ENCODE measurements around the gene OR8S1. TPM values are rescaled to one million over a fixed set of nuclear protein-coding genes. Genes with fewer than 3 reads are reported as not detected.
"Not testable (repeated sequence)": the region's sequence is repeated elsewhere in the genome, so short reads cannot be mapped to it uniquely, and the experiment has no call there.

OR8S1 gene, protein sequence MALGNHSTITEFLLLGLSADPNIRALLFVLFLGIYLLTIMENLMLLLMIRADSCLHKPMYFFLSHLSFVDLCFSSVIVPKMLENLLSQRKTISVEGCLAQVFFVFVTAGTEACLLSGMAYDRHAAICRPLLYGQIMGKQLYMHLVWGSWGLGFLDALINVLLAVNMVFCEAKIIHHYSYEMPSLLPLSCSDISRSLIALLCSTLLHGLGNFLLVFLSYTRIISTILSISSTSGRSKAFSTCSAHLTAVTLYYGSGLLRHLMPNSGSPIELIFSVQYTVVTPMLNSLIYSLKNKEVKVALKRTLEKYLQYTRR
- total RNA-seq: not detected

DNA sequence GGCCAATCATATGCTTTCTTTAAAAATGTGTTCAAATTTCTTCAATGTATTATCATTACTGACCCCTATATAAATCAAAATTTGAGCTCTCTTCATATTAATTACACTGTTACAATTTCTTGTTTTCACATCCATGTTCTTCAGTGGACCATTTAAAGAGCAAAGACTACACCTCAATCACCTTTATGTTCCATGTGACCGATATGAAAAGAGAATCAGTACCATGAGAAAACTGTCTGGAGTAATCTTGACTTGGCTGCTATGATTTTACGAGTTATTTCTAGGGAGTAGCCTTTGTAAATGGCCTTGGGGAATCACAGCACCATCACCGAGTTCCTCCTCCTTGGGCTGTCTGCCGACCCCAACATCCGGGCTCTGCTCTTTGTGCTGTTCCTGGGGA lies at the start of gene OR8S1:
Gene OR8S1 (plus strand): TSS at position 301 of the 400 bp plus-strand sequence. CDS start 0 bp downstream, at position 301.
- DNase-seq (ENCODE audit: low read depth in 2 of 3, low spot score in 2 of 3): no peak

DNA sequence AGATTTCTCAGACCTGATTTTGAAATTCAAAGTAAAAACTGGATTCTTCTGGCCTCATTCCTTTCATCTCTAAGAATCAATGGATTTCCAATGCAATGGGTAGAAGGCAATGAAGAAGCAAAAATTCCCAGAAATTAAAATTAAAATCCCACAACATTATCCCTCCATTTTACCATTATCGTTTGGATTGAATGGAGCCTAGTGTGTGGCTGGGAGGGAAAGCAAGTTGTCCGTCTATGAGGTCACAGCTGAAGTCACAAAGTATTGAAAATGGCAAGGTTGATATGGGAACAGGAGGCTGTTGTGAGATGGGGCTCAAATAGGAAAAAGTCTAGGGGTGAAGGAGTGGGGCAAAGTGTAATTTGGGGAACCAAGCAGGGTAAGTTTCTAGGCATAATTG lies 43.2 kb upstream of the OR8S1 start, which contains the start of gene C12orf54:
Gene C12orf54 (plus strand): TSS at position 301 of the 400 bp plus-strand sequence. CDS start 799 bp downstream, outside the sequence.
- DNase-seq (ENCODE audit: low read depth in 2 of 3, low spot score in 2 of 3): no peak

DNA sequence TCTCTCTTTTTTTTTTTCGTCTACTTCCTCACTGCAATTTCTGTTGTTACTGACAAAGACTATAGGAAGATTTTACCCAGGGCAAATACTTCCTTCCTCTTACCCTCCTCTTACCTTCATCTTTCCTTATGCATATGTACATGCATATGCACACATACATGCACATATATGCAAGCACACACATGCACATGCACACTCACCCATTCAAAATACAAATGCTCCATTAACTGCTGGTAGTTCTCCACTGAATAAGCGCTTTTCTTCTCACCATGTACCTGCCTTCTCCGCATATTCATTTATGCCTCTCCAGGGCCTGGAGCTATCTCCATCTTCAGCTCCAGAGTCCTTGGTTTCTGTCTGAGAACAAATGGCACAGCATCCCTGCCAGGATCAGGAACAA lies 42.5 kb upstream of the OR8S1 start:
- no peak for DNase-seq (ENCODE audit: low read depth in 2 of 3, low spot score in 2 of 3)

DNA sequence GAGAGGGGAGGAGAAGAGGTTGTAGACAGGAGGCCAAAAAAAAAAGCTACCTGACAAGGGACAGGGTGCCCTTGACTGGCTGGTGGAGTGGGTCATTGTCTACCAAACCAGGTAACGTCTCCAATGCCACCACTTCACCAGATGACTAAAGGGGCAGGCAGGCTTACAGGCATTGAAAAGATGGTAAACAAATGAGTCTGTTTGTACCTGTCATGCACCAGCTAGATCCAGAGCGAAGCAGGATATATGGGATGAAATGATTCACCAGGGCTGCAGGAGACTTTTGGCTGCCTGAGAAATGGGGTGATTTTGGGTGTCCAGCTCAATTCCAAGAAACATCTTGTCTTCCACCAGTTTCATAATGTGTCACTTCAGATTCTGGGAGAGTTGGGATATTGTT lies 39.2 kb upstream of the OR8S1 start:
- DNase-seq (ENCODE audit: low read depth in 2 of 3, low spot score in 2 of 3): no peak

DNA sequence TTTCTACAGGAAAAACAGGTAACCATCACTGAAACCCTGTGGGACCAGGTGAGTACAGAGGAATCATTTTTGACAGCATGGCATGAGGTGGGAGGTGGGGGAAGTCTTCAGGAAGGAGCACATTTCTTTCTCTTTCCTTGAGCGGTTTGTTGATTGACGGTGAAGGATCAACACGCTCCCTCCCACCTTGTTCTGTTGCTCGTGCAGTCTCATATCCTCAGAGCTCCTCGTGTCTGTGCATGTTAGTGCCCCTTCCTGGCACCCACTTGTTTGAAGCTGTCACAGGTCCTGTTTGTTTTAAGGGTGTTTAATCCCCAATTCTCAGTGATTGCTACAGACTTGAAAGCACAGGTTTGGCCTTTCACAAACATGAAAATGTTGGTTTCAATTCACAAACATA lies 38.8 kb upstream of the OR8S1 start:
- no peak for DNase-seq (ENCODE audit: low read depth in 2 of 3, low spot score in 2 of 3)

DNA sequence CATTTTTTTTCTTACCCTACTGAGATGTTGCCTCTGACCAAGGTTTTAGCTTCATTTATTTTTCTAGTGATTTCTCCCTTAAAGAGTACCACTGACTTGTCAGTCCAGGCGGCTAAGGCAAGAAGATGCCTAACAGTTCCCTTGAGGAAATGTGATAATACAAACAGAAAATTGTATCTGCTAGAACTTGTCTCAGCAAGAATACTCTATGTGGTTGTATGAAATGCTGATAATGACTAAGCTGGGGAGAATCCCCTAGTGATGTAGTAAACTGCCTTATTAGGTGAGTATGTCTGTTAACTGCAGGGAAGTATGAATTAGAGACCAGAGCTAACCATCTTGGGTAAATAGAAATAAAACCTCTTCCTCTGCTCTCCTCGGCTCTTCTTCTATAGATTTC lies 36.4 kb upstream of the OR8S1 start:
- DNase-seq (ENCODE audit: low read depth in 2 of 3, low spot score in 2 of 3): no peak

DNA sequence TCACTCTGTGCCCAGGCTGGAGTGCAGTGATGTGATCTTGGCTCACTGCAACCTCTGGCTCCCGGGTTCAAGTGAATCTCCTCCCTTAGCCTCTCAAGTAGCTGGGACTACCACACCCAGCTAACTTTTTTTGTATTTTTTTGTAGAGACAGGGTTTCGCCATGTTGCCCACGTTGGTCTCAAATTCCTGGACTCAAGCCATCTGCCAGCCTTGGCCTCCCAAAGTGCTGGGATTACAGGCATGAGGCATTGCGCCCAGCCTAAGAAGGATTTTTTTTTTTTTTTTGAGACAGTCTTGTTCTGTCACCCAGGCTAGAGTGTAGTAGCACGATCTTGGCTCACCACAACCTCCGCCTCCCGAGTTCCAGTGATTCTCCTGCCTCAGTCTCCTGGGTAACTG lies 36.0 kb upstream of the OR8S1 start:
- DNase-seq (ENCODE audit: low read depth in 2 of 3, low spot score in 2 of 3): not testable (repeated sequence)

DNA sequence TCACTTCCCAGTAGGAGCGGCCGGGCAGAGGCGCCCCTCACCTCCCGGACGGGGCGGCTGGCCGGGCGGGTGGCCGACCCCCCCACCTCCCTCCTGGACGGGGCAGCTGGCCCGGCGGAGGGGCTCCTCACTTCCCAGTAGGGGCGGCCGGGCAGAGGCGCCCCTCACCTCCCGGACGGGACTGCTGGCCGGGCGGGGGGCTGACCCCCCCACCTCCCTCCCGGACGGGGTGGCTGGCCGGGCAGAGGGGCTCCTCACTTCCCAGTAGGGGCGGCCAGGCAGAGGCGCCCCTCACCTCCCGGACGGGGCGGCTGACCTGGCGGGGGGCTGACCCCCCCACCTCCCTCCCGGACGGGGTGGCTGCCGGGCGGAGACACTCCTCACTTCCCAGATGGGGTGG lies 25.2 kb upstream of the OR8S1 start:
- not testable (repeated sequence) for DNase-seq (ENCODE audit: low read depth in 2 of 3, low spot score in 2 of 3)

DNA sequence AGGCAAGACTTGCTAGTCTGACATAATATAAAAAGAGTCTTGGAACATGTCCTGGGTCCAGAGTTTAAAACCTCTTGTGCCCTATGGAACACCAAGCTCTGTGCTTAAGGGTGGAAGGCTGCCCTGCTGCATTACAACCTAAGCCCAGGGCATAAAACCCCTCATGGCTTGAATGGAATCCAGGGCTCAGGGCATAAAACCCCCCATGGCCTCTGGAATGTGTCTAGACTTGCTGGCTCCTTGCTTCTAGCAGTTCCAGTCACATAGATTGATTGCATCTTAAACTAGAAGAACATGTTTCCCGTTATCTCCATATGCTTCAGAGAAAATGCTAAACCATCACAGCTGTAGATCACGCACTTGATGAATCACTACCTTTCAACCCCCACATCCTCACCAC lies 18.6 kb upstream of the OR8S1 start:
- DNase-seq (ENCODE audit: low read depth in 2 of 3, low spot score in 2 of 3): not testable (repeated sequence)

DNA sequence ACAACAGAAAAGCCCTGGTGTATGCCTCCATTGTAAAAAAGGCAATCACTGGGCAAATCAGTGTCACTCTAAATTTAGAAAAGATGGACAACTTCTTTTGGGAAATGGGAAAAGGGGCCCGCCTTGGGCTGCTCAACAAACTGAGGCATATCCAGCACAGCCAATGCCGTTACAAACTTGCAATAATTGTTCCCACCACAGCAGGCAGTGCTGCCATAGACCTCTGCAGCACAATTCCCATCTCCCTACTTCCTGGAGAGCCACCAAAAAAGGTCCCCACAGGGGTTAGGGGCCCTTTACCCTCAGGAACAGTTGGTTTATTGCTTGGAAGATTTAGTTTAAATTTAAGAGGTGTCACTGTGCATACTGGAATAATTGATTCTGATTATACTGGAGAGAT lies 16.4 kb upstream of the OR8S1 start:
- DNase-seq (ENCODE audit: low read depth in 2 of 3, low spot score in 2 of 3): no peak

DNA sequence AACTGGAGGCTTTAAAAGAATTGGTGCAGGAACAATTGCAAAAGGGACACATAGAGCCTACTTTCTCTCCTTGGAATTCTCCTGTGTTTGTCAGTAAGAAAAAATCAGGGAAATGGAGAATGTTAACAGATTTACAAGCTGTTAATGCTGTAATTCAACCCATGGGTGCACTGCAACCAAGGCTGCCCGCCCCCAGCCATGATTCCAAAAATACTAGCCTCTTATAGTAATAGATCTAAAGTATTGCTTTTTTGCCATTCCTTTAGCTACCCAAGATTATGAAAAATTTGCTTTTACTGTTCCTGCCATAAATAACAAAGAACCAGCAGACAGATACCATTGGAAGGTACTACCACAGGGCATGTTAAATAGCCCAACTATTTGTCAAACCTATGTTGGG lies 15.3 kb upstream of the OR8S1 start:
- DNase-seq (ENCODE audit: low read depth in 2 of 3, low spot score in 2 of 3): no peak

DNA sequence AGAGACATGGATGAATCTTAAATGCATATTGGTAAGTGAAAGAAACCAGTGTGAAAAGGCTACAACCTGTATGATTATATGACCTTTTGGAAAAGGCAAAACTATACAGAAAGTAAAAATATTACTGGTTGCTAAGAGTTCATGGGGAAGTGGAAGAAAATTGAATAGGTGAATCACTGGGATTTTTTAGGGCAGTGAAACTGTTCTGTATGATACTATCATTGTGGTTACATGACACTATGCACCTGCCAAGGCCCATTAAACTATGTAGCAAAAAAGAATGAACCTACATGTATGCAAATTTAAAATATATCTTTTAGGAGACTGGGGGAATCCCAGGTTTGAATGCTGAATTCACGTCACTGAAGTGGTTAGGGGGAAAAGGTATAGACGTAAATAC lies 12.6 kb upstream of the OR8S1 start:
- no peak for DNase-seq (ENCODE audit: low read depth in 2 of 3, low spot score in 2 of 3)

DNA sequence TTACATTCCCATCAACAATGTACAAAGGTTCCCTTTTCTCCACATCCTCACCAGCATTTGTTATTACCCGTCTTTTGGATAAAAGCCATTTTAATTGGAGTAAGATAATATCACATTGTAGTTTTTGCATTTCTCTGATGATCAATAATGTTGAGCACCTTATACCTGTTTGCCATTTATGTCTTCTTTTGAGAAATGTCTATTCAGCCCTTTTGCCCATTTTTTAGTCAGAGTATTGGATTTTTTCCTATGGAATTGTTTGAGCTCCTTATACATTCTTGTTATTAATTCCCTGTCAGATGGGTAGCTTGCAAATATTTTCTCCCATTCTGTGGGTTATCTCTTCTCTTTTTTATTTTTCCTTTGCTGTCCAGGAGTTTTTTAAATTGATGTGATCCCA lies 10.7 kb upstream of the OR8S1 start:
- no peak for DNase-seq (ENCODE audit: low read depth in 2 of 3, low spot score in 2 of 3)

DNA sequence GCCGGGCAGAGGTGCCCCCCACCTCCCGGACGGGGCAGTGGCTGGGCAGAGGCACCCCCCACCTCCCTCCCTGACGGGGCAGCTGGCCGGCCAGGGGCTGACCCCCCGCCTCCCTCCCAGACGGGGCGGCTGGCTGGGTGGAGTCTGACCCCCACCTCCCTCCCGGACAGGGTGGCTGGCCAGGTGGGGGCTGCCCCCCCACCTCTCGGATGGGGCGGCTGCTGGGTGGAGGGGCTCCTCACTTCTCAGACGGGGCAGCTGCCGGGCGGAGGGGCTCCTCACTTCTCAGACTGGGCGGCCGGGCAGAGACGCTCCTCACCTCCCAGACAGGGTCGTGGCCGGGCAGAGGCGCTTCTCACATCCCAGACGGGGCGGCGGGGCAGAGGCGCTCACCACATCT lies 5.1 kb upstream of the OR8S1 start:
- DNase-seq (ENCODE audit: low read depth in 2 of 3, low spot score in 2 of 3): not testable (repeated sequence)

DNA sequence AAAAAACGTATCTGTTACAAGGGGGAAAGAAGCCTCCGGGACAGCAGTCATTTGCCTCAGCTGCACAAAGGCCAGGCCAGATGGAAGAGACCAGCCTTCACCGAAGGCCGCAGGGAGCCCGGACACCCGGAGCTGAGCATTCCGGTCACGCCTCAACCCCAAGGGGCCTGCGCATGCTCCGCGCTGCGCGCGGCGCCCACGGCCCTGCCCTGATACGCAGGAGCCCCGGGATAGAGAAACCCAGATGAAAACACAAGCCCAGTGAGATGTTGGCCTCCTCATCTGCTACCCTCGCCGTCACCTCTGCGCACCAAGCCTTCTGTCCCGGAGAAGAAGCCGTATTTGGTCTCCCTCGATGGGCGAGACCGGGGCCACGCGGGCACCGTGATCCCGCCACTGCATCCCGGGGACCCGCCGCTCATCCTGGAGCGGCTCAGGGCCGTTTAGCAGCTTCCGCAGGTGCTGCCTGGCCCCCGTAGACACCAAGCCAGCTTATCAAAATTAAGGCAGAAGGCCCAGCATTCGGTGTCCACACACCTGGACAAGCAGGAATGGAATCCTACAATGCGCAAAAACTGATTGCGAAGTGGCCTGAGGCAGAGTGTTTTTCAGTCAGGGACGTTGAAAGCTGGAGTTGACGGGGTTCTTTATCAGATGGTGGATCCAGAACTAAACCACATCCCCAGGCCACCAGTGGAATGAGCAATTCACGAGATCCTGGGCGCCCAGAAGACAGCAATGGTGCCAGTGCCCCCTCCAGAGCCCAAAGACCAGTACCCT lies 2.6 kb downstream of the OR8S1 start:
- no peak for DNase-seq (ENCODE audit: low read depth in 2 of 3, low spot score in 2 of 3)

DNA sequence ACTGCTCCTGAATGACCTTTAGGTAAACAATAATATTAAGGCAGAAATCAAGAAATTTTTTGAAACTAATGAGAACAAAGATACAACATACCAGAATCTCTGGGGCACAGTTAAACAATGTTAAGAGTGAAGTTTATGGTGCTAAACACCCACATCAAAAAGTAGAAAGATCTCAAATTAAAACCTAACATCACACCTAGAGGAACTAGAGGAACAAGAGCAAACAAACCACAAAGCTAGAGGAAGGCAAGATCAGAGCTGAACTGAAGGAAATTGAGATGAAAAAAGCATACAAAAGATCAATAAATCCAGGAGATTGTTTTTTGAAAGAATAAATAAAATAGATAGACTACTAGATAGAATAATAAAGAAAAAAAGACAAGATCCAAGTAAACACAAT lies 7.2 kb downstream of the OR8S1 start:
- DNase-seq (ENCODE audit: low read depth in 2 of 3, low spot score in 2 of 3): no peak

DNA sequence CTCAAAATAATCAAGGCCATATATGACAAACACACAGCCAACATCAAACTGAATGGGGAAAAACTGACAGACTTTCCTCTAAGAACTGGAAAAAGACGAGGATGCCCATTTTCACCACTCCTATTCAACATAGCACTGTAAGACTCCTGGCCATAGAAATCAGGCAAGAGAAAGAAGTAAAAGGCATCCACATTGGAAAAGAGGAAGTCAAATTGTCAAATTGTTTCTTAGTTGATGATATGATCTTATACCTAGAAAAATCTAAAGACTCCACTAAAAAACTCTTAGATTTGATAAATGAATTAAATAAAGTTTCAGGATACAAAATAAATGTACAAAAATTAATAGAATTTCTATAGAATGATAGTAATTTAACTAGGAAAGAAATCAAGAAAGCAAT lies 11.2 kb downstream of the OR8S1 start:
- peak in 1 of 3 donors; percentile 4 for DNase-seq (ENCODE audit: low read depth in 2 of 3, low spot score in 2 of 3)

DNA sequence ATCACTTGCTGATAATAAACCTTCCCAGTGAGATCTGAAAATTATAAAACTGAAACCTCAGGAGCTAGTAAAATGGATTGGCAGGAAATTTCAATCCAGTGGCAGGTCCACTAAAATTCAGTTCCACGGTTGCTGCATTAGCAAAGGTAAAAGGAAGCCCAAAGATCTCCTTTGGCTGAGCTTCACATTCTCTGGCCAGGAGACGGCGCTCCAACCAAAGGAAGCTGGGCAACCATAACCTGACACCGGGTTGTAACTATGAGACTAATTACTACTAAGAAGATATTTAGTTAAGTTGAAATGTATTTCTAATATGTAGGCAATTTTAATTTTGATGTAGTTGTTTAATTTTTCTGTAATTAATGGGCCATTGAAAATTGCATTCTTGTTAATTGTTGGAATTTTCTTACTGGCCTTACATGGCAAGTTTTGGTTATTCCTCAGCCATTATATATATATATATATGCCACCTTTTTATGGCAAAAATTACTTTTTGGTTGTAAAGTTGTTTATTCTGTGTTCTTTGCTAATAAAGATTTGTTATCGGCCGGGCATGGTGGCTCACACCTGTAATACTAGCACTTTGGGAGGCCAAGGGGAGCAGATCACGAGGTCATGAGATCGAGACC lies 17.0 kb downstream of the OR8S1 start:
- DNase-seq (ENCODE audit: low read depth in 2 of 3, low spot score in 2 of 3): peak in 2 of 3 donors; percentile 12 to 62

DNA sequence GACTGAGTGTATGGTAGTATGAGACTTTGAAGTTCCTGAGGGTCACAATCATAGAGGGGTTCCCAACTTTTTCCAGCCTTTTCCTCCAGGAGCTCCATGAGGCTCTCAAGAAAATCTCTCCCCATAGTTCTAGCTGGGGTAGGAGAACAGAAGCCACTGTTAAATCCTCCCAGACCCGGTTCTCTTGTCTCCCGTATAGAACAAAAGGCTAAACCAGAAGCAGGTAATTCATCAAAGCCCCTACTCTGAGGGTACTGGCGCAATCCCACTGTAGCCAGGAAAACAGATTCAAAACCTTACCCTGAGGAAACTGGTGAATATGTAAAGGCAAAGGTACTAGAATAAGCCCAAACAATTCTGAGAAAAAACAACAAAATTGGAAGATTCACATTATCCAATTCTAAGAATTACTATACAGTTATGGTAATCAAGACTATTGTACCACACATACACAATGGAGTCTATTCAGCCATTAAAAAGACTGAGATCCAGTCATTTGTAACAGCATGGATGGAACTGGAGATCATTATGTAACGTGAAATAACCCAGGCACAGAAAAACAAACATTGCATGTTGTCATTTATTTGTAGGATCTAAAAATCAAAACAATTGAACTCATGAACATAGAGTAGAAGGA lies 20.5 kb downstream of the OR8S1 start:
- no peak for DNase-seq (ENCODE audit: low read depth in 2 of 3, low spot score in 2 of 3)

DNA sequence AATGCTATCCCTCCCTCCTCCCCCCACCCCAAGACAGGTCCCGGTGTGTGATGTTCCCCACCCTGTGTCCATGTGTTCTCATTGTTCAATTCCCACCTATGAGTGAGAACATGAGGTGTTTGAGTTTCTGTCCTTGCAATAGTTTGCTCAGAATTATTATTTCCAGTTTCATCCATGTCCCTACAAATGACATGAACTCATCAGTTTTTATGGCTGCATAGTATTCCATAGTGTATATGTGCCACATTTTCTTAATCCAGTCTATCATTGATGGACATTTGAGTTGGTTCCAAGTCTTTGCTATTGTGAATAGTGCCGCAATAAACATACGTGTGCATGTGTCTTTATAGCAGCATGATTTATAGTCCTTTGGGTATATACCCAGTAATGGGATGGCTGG lies 21.6 kb downstream of the OR8S1 start:
- DNase-seq (ENCODE audit: low read depth in 2 of 3, low spot score in 2 of 3): not testable (repeated sequence)

DNA sequence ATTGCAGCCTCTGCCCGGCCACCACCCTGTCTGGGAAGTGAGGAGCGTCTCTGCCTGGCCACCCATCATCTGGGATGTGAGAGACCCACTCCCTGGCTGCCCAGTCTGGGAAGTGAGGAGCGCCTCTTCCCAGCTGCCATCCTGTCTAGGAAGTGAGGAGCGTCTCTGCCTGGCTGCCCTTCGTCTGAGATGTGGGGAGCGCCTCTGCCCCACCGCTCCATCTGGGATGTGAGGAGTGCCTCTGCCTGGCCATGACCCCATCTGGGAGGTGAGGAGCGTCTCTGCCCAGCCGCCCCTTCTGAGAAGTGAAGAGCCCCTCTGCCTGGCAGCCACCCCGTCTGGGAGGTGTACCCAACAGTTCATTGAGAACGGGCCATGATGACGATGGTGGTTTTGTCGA lies 26.2 kb downstream of the OR8S1 start:
- DNase-seq (ENCODE audit: low read depth in 2 of 3, low spot score in 2 of 3): not testable (repeated sequence)
